HepG2 (cell line): ENCODE measurements around the gene KRTAP5-6. TPM values are rescaled to one million over a fixed set of nuclear protein-coding genes. Genes with fewer than 3 reads are reported as not detected.

Experiments used
- ASH2L ChIP-seq: fragments of 300-600, 200-600 bp; sonication (generic); IDR thresholded peaks from 2 replicates; pipeline ENCODE4 v1.7.0; 2017; ENCODE audit warnings: low read depth, mild to moderate bottlenecking, moderate library complexity, mixed read lengths, low read length; ENCODE audit not compliant: insufficient read length
- ATF4 ChIP-seq, 2 experiments: fragments of 450-650 bp in 1 of 2; sonication (generic) in 1 of 2; formaldehyde crosslinking; IDR thresholded peaks; 2 replicates each; pipeline versions ENCODE4 v1.5.0 to v1.8.0; 2020 to 2022; ENCODE audit warnings: mild to moderate bottlenecking in 1 of 2, missing genetic modification reagents in 1 of 2
- DDIT3 ChIP-seq: sonication (generic); formaldehyde crosslinking; IDR thresholded peaks from 2 replicates; pipeline ENCODE4 v1.4.0; 2020; ENCODE audit warnings: mild to moderate bottlenecking, missing genetic modification reagents
- NCOR1 ChIP-seq: fragments of 200-600 bp; sonication (generic); IDR thresholded peaks from 2 replicates; pipeline ENCODE4 v1.7.0; 2017; ENCODE audit warnings: antibody characterized with exemption, low read length, borderline replicate concordance
- PLRG1 ChIP-seq: fragments of 450-650 bp; conservative IDR thresholded peaks from 2 replicates; pipeline ENCODE4 v1.6.1; 2016
- TRIM22 ChIP-seq: fragments of 450-650 bp; IDR thresholded peaks from 2 replicates; pipeline ENCODE4 v1.6.1; 2017
- ZFP41 ChIP-seq: sonication (generic); formaldehyde crosslinking; IDR thresholded peaks from 2 replicates; pipeline ENCODE4 v1.4.0; 2020; ENCODE audit warnings: mild to moderate bottlenecking, missing genetic modification reagents, borderline replicate concordance
- ZNF44 ChIP-seq: sonication (generic); formaldehyde crosslinking; IDR thresholded peaks from 2 replicates; pipeline ENCODE4 v1.5.1; 2020; ENCODE audit warnings: mild to moderate bottlenecking, missing genetic modification reagents
- ZNF710 ChIP-seq: sonication (generic); formaldehyde crosslinking; IDR thresholded peaks from 2 replicates; pipeline ENCODE4 v1.5.0; 2020; ENCODE audit warnings: mild to moderate bottlenecking, missing genetic modification reagents, borderline replicate concordance
- ZUFSP ChIP-seq: sonication (generic); formaldehyde crosslinking; IDR thresholded peaks from 2 replicates; pipeline ENCODE4 v1.9.0; 2021; ENCODE audit warnings: missing genetic modification reagents, mild to moderate bottlenecking, borderline replicate concordance
- polyA plus RNA-seq, 8 experiments: library from polyadenylated mRNA; depleted of rRNA in 3 of 8; stranded (reverse) in 7 of 8; unstranded in 1 of 8; fragments of >200 nt; fragmentation: Illumina TruSeq in 4 of 8; extraction: Trizol in 4 of 8; gene quantifications; 2 replicates each; pipeline versions ENCODE4 v1.2.1 to v1.2.3, GENCODE V29; 2011 to 2016; ENCODE audit warnings: low read depth in 4 of 8, missing spikeins in 1 of 8, mixed read lengths in 1 of 8; ENCODE audit not compliant: insufficient read depth in 1 of 8
- total RNA-seq, 5 experiments: library from RNA; depleted of rRNA; stranded (reverse); fragments of >200 nt; fragmentation: Illumina TruSeq; extraction: Trizol; gene quantifications; 2 replicates each; pipeline ENCODE4 v1.2.3, GENCODE V29; 2016; ENCODE audit warnings: low read depth in 1 of 5

The KRTAP5-6 gene
- total and polyA plus RNA-seq, 2 of the 13 experiments (the other 11 are each of a cell fraction or from before 2014, with no cell fraction given): not detected

GRCh38 chr11:1693327-1694063, 3.5 kb upstream of the KRTAP5-6 start (continued):
- TF ChIP-seq ZFP41 (CRISPR knock-in tag) (0 out of 2 replicates have a peak, but pooled peaks have one; percentile 27), ZNF44 (0 out of 2 replicates have a peak, but pooled peaks have one; percentile 57), ZUFSP (CRISPR knock-in tag) (no peak), ATF4 (CRISPR knock-in tag; IDR thresholded peaks at IDR 0.05) (no peak), DDIT3 (CRISPR knock-in tag) (no peak), ZNF710 (CRISPR knock-in tag) (no peak; the same call in 1 of the 2 replicates), ASH2L (no peak), NCOR1 (no peak), TRIM22 (no peak), PLRG1 (no peak)
